ENCODE results near the gene BUB1. TPM values are rescaled to one million over a fixed set of nuclear protein-coding genes. Genes with fewer than 3 reads are reported as not detected.
"Not testable (repeated sequence)": the region's sequence is repeated elsewhere in the genome, so short reads cannot be mapped to it uniquely, and the experiment has no call there.

BUB1 gene
- total RNA-seq, 1 donor from 2014 or later: 61.7 TPM

DNA sequence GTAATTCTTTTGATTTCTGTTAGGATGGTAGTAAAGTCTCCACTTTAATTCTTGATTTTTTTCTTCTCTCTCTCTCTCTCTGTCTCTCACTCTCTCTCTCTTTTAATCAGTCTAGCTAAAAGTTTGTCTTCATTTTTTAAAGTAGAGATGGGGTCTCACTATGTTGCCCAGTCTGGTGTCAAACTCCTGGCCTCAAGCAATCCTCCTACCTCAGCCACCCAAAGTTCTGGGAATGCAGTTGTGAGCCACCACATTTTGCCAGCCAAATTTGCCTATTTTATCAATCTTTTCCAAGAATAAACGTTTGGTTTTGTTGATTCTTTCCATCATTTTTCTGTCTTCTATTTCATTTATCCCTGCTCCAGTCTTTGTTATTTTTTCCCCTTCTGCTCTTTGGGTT lies 30.6 kb upstream of the BUB1 start:
- Mint-ChIP-seq H3K4me1 (peaks cover 1% of the 10 kb centered on the region), H3K36me3 (ENCODE audit: low read depth) (no peaks in the 10 kb centered on the region), H3K9me3 (no peaks in the 10 kb centered on the region), H3K27ac (no peak overlapping the region), H3K27me3 (peaks cover 69% of the 10 kb centered on the region), H3K4me3 (no peak overlapping the region)
- no peak for DNase-seq
- intact Hi-C loops (cut with micrococcal nuclease): no loop called here

DNA sequence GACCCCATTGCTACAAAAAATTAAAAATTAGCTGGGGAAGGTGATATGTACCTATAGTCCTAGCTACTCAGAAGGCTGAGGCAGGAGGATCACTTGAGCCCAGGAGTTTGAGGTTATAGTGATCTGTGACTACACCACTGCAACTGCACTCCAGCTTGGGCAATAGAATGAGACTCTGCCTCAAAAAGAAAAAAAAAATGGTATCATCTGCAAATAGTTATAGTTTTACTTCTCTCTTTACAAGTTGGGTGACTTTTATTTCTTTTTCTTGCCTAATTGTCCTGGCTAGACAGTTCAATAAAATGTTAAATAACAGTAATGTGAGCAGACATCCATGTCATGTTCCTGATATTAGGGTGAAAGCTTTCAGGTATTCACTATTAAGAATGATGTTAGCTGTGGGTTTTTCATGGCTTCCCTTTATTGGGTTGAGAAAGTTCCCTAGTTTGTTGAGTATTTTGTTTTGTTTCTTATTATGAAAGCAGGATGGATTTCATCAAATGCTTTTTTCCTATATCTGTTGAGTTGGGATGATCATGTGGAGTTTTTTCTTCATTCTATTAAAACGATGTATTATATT lies 29.6 kb upstream of the BUB1 start:
- intact Hi-C loops (cut with micrococcal nuclease): no loop called here
- Mint-ChIP-seq H3K27me3 (peaks cover 73% of the 10 kb centered on the region), H3K4me1 (no peaks in the 10 kb centered on the region), H3K36me3 (ENCODE audit: low read depth) (no peaks in the 10 kb centered on the region), H3K27ac (no peak overlapping the region), H3K9me3 (no peaks in the 10 kb centered on the region), H3K4me3 (no peak overlapping the region)
- DNase-seq: no peak

DNA sequence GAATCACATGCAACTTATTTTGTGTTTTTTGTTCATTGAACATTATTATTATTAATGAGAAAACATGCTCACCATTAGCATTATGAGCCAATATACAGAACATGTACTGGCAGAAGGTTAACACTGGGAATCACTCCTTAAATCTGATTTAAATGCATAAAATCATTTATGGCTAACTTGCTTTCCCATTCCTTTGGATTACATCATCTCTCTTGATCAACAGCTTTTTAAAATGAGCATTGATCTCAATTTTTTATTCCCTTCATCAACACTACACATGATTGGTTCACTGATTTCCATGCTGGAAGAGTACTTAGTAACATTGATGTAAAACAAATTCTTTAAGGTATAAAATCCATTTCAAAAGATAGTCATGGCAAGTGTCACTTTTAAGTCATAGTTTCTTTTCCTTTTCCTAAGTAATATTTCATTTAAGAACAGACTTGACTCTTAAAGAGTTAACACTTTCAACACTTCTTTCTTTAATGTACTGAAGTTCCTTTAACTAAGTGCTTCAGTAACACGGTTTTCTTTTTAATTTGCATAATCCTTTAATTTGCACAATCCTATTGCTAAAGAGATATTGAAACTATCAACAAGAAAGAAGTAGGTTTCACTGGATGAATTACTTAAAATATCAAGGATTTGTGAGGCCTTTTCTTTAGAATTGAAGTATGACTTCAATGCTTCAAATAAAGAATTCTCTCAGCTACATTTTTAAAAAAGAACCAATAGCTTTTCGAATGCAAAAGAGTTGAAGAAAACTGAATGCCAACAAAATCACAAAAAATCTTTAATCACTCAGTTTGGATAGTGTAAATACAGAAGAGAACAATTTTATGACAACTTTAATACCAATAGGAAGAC lies 24.9 kb upstream of the BUB1 start:
- H3K4me3 Mint-ChIP-seq: no peak overlapping the region
- H3K27me3 Mint-ChIP-seq: peaks cover 56% of the 10 kb centered on the region
- intact Hi-C loops (cut with micrococcal nuclease): no loop called here

DNA sequence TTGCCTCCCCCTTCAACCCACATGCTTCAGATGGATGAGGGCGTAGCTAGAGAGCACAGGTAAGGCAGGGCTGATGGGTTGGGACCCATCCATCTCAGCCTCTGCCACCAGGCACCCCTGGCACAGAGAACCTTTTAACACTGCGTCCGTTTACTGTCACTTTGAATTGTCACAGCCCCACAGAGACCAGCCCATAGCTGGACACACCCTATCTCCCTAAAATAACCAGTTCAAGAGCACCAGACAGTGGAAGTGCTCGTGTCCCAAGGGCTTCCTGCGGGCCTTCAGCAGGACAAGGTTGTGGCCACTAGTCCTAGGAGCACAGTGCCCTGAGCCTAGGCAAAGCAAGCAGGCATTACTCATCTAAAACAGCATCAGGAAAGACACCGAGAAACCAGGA lies 20.4 kb upstream of the BUB1 start:
- H3K27me3 Mint-ChIP-seq: peaks cover 28% of the 10 kb centered on the region
- intact Hi-C loops (cut with micrococcal nuclease); DNase-seq; H3K9me3 Mint-ChIP-seq; H3K27ac Mint-ChIP-seq; H3K4me3 Mint-ChIP-seq; H3K36me3 Mint-ChIP-seq (ENCODE audit: low read depth): not testable (repeated sequence)
- H3K4me1 Mint-ChIP-seq: peaks cover 13% of the 10 kb centered on the region

More for the DNA sequence above, 24.9 kb upstream of the BUB1 start:
- Mint-ChIP-seq H3K36me3 (ENCODE audit: low read depth) (no peaks in the 10 kb centered on the region), H3K4me1 (peaks cover 2% of the 10 kb centered on the region), H3K9me3 (no peaks in the 10 kb centered on the region), H3K27ac (no peak overlapping the region)
- DNase-seq: no peak

DNA sequence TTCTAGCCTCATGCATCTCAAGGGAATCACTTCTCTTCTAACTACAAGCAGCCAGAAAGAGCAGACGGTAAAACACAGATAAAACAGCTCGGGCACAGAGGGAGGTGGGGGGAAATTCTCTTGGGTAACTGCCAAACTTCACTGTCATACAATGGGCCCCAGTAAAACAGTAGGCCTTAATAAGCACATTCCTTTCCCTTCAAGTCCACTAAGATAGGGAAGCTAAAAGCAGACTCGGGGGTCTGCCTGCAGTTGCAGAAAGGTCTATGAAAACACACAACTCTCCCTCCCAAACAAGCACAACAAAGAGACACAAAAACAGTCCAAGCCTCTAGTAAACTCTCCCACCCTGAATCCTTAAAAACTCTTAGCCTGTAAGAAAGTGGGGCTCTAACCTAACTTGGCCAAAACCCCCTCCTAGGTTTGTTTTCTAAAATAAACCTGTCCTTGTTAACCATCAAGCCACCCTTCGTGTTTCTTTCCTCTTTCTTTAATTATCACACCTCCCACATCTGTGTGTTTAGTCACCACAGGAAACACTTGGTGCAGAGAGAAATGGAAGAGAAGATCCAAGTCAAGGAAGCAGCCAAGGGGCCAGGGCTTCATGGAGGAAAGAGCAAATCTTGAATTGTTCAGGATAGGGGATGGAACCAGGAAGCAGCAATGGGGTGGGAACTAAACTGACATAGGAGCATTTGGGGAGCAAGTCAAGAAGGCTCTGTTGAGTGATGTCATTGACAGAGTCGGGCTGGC lies 17.5 kb upstream of the BUB1 start:
- H3K4me3 Mint-ChIP-seq: peak overlapping the region; percentile 34
- H3K27me3 Mint-ChIP-seq: peaks cover 28% of the 10 kb centered on the region
- intact Hi-C loops (cut with micrococcal nuclease); H3K27ac Mint-ChIP-seq; H3K36me3 Mint-ChIP-seq (ENCODE audit: low read depth): not testable (repeated sequence)
- H3K4me1 Mint-ChIP-seq: peaks cover 11% of the 10 kb centered on the region
- H3K9me3 Mint-ChIP-seq: peaks cover 19% of the 10 kb centered on the region
- DNase-seq: peak; percentile 47

DNA sequence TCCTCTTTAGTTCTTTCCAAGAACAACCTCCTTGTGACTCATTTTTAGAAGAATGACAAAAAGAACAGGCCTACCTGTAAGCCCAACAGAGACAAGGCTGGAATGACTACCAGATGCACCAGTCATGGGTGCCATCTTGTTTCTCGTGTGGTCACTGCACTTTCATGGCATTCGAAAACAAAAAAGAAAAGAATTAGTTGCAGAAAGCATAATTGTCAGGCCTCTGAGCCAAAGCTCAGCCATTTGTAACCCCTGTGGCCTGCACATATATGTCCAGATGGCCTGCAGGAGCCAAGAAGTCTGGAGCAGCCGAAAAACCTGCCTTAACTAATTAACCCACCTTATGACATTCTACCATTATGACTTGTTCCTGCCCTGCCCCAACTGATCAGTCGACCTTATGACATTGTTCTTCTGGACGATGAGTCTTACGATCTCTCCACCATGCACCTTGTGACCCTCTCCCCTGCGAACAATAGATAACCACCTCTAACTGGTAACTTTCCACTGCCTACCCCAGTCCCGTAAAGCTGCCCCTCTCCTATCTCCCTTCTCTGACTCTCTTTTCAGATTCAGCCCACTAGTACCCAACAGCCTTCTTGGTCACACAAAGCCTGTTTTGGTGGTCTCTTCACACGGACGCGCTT lies 13.9 kb upstream of the BUB1 start:
- intact Hi-C loops (cut with micrococcal nuclease): no loop called here
- no peak overlapping the region for H3K4me3 Mint-ChIP-seq
- H3K4me1 Mint-ChIP-seq: peaks cover 11% of the 10 kb centered on the region
- DNase-seq: no peak
- H3K27me3 Mint-ChIP-seq: peaks cover 31% of the 10 kb centered on the region
- H3K9me3 Mint-ChIP-seq: peaks cover 31% of the 10 kb centered on the region
- H3K36me3 Mint-ChIP-seq (ENCODE audit: low read depth): peaks cover 2% of the 10 kb centered on the region
- no peak overlapping the region for H3K27ac Mint-ChIP-seq

DNA sequence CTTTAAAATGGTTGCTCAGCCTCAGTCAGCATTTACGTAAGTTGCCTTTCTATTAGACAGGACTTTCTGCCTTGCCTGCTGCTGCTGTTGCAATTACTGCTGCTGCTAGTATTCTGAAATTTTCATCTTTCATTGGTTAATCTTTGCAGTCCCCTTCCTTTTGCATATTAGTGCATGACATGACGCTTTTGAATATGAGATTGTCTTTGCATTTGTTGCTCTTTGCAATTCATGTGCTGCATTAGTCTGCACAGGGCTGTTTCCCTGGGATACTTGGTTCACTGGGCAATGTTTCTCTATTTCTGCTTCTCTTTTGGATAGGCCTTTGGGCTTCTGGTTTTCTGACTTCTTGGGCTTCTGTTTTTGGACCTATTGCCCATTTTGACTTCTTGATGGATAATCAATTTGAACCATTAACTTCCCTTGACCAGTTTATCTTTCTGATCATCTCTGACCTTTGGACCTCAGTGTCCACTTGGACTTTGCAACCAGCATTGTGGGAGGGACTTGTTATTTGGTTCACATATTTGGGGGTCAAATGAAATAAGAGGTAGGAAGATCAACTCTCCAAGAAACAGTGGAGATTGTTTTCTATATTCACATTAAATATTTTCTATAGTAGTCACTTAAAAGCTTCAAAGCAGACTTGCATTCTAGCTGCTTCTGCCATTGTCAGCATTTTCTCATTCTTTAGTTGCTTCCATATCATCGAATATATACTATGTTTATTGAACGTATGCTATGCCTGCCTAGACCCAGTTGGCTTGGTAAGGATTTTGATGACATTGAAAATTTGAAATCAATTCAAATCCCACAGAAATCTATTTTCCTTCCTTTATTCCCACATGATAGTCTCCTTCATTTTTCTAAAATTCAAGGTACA lies 12.5 kb upstream of the BUB1 start:
- peaks cover 39% of the 10 kb centered on the region for H3K27me3 Mint-ChIP-seq
- no peak for DNase-seq
- H3K4me1 Mint-ChIP-seq: peaks cover 8% of the 10 kb centered on the region
- H3K4me3 Mint-ChIP-seq: no peak overlapping the region
- intact Hi-C loops (cut with micrococcal nuclease): no loop called here
- H3K27ac Mint-ChIP-seq: no peak overlapping the region
- peaks cover 2% of the 10 kb centered on the region for H3K36me3 Mint-ChIP-seq (ENCODE audit: low read depth)
- H3K9me3 Mint-ChIP-seq: peaks cover 36% of the 10 kb centered on the region

DNA sequence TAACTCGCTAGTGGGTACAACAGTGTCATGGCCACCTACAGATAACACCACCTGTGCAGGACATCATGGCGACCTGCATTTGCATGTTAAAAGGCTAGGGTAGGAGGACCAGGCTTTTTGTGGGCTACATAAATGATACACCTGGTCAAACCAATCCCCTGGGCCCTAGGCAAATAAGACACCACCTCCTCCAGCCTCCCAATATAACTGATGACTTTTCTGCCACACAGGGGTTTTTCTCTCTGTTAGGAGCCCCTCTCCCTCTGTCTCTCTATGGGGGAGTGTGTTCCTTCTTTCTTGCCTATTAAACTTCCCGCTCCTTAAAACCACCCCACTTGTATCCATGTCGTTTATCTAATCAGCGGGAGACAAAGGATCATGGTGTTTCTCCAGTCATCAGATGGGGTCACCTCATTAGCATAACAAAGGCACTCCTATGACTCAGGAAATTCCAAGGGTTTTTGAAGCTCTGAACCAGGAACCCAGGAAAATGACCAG lies 10.8 kb upstream of the BUB1 start:
- Mint-ChIP-seq H3K36me3 (ENCODE audit: low read depth) (peaks cover 2% of the 10 kb centered on the region), H3K4me1 (peaks cover 1% of the 10 kb centered on the region), H3K4me3 (no peak overlapping the region), H3K9me3 (peaks cover 36% of the 10 kb centered on the region), H3K27me3 (peaks cover 51% of the 10 kb centered on the region), H3K27ac (no peak overlapping the region)
- intact Hi-C loops (cut with micrococcal nuclease): no loop called here
- DNase-seq: peak; percentile 46

DNA sequence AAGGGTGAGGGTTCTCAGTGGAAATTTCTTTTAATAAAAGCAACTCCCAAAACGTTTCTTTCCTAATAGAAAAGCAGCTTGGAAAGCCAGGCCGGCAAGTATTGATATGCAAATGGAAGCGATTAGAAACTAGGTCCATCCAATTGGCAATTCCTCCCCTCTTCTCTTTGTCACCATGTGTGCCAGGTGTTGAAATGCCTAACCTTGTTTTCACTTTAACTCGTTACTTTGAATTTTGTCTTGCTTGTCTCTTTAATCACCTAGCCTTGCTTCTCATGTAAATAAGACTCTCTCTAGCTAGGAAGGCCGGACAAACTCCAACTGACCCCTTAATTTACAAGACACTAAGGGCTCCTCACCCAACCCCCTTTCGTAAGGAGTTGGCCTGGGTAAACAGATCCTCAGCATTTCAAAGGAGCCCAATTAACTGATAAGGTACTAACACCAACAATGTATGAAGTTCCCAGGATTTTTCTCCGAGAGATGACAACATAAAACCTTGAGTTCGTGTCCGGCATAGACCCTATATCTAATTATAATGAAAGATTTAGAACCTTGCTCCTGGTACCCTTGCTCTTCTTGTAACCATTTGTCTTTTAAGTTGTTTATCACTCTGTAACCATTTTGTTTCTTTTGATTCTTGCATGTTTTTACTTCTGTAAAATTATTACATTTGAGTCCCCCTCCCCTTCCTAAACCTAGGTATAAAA lies 10.1 kb upstream of the BUB1 start:
- intact Hi-C loops (cut with micrococcal nuclease); H3K36me3 Mint-ChIP-seq (ENCODE audit: low read depth); H3K27ac Mint-ChIP-seq; H3K4me3 Mint-ChIP-seq; H3K4me1 Mint-ChIP-seq: not testable (repeated sequence)
- H3K27me3 Mint-ChIP-seq: peaks cover 51% of the 10 kb centered on the region
- peak; percentile 34 for DNase-seq
- peaks cover 33% of the 10 kb centered on the region for H3K9me3 Mint-ChIP-seq

DNA sequence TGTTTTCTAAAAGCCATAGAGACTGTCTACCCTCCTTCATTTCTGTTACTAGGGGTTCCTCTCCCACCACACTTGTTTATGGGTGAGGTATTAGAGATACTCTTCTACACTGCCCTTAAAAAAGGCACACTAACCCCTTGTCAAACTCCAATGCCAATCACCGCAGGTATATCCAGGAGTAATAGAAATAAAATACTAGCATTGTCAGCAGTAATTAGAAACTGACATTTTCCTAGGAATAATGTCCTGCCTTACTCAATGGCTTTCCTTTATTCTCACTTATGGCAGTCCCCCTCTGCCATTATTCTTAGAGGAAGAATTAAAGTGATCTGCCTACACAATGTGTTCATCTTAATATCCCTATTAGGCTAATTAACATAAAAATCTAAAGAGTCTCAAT lies 5.0 kb upstream of the BUB1 start:
- H3K27me3 Mint-ChIP-seq: peaks cover 37% of the 10 kb centered on the region
- no peaks in the 10 kb centered on the region for H3K36me3 Mint-ChIP-seq (ENCODE audit: low read depth)
- peaks cover 11% of the 10 kb centered on the region for H3K4me1 Mint-ChIP-seq
- H3K27ac Mint-ChIP-seq: no peak overlapping the region
- peaks cover 6% of the 10 kb centered on the region for H3K9me3 Mint-ChIP-seq
- H3K4me3 Mint-ChIP-seq: no peak overlapping the region
- no peak for DNase-seq
- intact Hi-C loops (cut with micrococcal nuclease): no loop called here

DNA sequence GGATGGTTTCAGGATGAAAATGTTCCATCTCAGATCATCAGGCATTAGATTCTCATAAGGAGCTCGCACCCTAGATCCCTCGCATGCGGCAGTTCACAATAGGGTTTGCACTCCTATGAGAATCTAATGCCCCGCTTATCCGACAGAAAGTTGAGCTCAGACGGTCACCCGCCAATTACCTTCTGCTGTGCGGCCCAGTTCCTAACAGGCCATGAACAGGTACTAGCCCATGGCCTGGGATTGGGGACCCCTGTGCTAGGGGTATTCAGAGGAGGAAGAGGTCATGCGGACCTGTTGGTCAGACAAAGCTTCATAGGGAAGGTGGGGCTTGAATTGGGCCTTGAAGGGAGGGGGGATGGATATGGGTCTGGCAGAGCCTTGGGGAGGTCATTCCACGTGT lies 4.4 kb upstream of the BUB1 start:
- DNase-seq: peak; percentile 54
- intact Hi-C loops (cut with micrococcal nuclease): no loop called here
- Mint-ChIP-seq H3K27ac (no peak overlapping the region), H3K4me1 (peaks cover 11% of the 10 kb centered on the region), H3K4me3 (no peak overlapping the region), H3K36me3 (ENCODE audit: low read depth) (no peaks in the 10 kb centered on the region), H3K9me3 (peaks cover 5% of the 10 kb centered on the region), H3K27me3 (peaks cover 37% of the 10 kb centered on the region)

DNA sequence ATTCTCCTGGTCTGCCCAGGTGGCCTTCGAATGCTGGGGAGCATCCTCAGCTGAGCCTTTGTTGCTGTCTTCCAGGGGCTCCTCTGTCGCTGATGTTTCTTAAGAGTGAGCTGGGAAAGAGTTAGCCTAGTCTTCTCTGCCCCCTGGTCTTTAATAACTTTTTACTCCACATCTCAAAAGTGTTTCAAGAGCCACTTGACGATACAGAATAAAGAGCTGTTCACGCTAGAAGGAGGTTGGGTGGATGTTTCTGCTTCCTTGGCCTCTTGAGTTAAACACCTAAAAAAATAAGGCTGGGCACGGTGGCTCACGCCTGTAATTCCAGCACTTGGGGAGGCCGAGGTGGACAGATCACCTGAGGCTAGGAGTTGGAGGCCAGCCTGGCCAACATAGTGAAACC lies 2.8 kb upstream of the BUB1 start:
- no peak for DNase-seq
- Mint-ChIP-seq H3K4me1 (peaks cover 22% of the 10 kb centered on the region), H3K9me3 (peaks cover under 1% of the 10 kb centered on the region), H3K4me3 (no peak overlapping the region), H3K36me3 (ENCODE audit: low read depth) (peaks cover 2% of the 10 kb centered on the region), H3K27me3 (peaks cover 31% of the 10 kb centered on the region), H3K27ac (no peak overlapping the region)
- intact Hi-C loops (cut with micrococcal nuclease): no loop called here
